ENCODE results near the gene SRRM5.
"Not testable (repeated sequence)": the region's sequence is repeated elsewhere in the genome, so short reads cannot be mapped to it uniquely, and the experiment has no call there.

Gene SRRM5

DNA sequence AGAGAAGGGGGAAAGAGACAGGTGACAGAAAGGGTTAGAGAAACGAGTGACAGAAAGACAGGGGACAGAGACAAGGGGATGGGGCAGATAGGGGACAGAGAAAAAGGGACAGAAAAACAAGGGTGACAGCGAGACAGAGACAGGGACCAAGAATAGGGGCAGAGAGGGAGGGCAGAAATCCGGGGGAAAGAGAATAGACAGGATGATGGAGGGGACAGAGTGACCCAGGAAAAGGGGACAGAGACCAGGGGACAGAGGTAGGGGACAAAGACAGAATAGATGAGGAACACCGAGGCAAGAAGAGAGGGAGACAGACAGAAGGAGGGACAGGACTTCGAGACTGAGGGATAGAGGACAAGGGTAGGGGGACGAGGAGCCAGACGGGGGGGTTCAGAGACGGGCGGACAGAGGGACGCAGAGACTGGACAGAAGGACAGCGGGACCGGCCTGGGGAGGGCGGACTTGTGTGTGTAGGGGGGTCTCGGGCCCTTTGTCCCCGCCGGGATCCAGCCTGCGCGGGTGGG lies 27.2 kb downstream of the SRRM5 start:
- DNase-seq (ENCODE audit: low read depth), result no peak

DNA sequence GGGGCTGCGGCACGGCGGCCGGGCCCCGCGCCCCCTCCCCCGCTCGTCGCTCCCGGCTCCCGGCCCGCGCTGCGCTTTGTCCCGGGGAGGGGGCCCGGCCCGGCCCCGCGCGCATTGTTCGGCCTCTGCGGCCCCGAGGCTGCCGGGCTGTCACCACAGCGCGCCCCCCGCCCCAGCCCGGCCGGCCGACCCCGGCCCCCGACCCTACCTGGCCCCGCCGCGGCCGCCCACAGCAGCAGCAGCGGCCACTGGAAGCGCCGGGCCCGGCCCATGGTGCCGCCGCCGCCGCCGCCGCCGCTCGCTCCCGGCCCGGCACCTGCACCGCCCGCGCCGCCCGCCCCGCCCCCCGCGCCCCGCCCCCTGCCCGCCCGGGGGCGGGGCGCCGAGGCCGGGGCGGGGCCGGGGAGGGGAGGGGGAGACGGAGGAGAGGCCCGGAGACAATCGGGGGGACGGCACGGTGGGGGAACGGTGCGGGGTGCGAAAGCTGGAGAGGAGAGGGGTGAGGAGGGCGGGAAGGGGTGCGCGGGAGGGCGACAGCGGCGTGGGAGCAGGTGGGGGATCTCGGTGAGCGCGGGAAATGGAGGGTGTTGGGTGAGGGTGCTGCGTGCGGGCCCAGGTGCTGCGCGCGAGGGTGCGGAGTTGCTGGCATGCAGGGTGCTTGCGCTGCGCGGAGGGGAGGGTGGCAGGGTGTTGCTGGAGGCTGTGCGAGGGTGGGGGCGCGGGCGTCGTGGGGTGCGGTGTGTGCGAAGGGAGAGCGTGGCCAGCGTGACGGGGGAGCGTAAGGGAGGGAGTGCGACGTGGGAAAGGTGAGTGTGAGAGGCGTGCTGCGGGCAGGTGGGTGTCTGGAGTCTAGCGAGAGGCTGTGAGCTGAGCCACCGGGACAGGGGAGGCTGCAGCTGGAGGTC lies 27.9 kb downstream of the SRRM5 start, which contains the start of gene CADM4:
CADM4 (minus strand) TSS at position 332 of the 905 bp plus-strand sequence; CDS start at position 272, 60 bp downstream.
- no peak for DNase-seq (ENCODE audit: low read depth)

- no peak for DNase-seq (ENCODE audit: low read depth)
Observed at GRCh38 chr19:43640424-43640757, 28.5 kb downstream of the SRRM5 start.

- DNase-seq (ENCODE audit: low read depth), result no peak
Observed at GRCh38 chr19:43641333-43641732, 29.4 kb downstream of the SRRM5 start.

DNA sequence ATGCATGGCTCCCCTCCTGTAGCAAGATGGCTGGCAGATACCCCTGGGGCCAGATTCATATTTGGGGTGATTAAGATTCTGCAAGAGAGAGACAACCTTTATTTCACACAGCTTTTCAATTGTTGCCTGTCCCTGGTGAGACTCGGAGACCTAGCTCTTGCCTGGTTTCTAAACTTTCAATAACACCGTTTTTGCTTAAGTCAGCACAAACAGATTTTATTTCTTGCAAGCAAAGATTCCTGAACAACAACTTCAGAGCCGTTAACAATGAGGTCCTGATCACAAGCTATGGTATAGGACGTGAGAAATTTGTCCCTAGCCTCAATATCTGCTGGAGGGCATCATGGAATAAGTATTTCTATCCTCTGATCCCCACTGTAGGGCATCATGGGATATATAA lies 30.6 kb downstream of the SRRM5 start:
- no peak for DNase-seq (ENCODE audit: low read depth)

DNA sequence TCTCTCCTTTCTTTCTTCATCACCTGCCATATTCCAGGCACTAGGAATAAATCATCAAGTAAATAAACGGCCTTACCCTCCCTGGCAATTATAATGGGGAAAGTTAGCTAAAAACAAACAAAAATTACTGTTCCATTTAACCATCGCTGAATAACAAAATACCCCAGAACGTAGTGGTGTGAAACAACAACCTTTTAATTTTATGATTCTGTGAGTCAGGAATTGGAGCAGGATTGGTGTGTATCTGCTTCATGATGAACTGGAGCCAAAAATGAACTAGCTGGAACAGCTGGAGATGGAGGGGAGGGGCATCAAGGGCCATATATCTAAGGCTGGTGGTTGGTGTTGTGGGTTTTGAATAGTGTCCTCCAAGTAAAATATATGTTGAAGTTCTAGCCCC lies 31.4 kb downstream of the SRRM5 start:
- DNase-seq (ENCODE audit: low read depth), result no peak

- no peak for DNase-seq (ENCODE audit: low read depth)
Observed at GRCh38 chr19:43644181-43644580, 32.3 kb downstream of the SRRM5 start.

GRCh38 chr19:43648633-43649032 lies 36.7 kb downstream of the SRRM5 start:
- no peak for DNase-seq (ENCODE audit: low read depth)

GRCh38 chr19:43649514-43649913 lies 37.6 kb downstream of the SRRM5 start:
- no peak for DNase-seq (ENCODE audit: low read depth)

- not testable (repeated sequence) for DNase-seq (ENCODE audit: low read depth)
Observed at GRCh38 chr19:43650276-43650675, 38.4 kb downstream of the SRRM5 start.

DNA sequence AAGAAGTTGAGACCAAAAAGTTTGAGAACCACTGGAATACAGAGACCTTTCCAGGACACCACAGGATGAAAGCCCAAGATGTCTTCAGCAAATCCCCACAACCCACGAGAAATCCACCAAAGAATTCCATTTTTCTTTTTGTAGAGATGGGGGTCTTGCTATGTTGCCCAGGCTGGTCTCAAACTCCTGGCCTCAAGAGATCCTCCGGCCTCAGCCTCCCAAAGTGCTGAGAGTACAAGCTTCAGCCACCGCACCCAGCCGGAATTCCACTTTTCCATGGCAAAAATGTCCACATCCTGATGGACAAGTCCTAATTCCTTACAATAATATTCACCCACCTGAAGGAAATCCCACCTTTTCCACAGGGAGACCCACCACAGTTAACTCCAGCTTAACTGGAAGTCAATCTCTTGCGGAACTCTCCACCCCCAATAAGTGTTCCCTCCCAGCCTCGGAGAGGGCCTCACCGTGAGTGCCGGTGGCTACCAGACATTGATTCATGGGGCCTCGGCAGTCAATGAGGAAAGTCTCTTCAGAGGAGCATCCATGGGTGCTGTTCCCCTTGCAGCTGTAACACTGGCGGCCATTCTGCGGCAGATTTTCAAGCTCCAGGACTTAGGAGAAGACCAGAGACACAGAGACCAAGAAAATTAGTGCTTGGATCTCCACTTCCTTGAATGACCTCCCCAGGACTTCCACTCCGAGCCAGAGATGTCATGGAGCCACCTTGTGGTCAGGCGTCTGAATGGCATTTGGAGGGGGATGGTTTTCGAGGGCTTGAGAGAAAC lies 40.1 kb downstream of the SRRM5 start:
- no peak for DNase-seq (ENCODE audit: low read depth)

GRCh38 chr19:43652546-43652874 lies 40.6 kb downstream of the SRRM5 start:
- DNase-seq (ENCODE audit: low read depth), result no peak

DNA sequence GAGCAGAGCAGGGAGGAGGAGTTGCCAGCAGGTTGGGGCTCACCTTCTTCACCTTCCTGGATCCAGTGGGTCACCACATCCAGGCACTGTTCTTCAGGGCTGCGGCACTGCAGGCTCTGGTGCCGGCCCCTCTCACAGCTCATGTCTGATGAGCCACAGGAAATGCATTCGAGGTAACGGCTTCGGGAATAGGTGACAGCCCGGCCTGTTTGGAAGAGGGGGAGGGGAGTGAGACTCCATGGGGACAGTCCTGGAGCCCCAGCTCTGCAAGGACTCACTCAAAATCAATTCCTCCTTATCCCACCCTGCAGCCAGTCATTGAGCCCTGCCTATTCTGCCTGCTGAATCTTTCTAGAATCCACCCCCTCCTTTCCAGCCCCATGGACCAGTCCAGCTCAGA lies 44.5 kb downstream of the SRRM5 start:
- no peak for DNase-seq (ENCODE audit: low read depth)

- no peak for DNase-seq (ENCODE audit: low read depth)
Observed at GRCh38 chr19:43658001-43658400, 46.1 kb downstream of the SRRM5 start.

DNA sequence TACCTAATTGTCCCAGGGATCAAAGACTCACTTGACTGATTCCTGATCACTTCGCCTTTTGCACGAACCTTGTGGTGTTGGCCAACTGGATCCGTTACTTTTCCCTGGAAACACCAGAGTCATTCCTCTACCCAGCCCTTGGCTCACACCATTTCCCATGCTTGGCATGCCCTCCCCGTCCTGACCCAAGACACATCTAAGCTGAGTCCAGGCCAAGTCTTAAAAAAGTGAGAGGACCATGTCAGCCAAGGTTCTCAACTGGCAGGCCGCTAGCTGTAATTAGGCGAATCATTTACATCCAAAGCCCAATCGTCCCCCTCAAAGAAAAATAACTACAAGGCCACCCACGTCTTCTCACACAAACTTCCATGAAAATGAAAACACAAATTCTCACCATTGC lies 46.6 kb downstream of the SRRM5 start:
- DNase-seq (ENCODE audit: low read depth), result no peak

DNA sequence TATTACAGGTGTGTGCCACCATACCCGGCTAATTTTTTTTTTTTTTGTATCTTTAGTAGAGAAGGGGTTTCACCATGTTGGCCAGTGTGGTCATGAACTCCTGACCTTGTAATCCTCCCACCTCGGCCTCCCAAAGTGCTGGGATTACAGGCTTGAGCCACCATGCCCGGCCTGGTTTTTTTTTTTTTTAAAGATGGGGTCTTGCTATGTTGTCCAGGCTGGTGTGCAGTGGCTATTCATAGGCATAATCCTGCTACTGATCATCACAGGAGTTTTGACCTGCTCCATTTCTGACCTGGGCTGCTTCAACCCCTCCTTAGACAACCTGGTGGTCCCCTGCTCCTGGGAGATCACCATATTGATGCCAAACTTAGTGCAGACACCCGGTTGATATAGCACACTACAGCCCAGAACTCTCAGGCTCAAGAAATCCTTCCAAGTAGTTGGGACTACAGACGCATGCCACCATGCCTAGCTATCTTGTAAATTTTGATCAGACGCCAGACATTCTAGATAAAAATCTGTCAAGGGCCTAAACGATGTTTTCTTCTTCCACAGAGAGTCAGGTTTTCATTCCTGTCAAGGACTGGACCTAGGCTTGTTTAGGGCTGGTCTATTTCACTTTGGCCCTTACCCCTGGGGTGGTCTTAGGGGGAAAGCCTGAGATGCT lies 48.5 kb downstream of the SRRM5 start:
- no peak for DNase-seq (ENCODE audit: low read depth)

DNA sequence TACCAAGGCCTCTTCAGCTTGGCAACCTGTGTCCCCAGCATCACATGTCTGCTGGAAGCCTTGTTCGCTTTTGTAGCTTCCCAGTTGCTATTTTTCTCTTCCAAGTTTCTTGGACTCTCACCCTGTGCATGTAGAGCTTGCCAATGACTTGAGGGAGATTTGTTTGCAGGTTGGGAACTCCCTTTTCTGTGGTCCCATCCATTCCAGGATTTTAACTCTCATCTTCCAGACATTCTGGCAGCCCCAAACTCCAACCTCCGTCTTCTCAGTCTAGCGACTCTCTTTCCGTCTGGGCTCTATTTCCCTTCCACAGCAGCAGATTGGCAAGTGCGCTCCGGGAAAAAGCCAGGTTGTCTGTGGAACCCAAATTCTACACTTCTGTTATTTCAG lies 49.1 kb downstream of the SRRM5 start:
- DNase-seq (ENCODE audit: low read depth), result no peak

GRCh38 chr19:43662487-43662886 lies 50.6 kb downstream of the SRRM5 start:
- no peak for DNase-seq (ENCODE audit: low read depth)

GRCh38 chr19:43664018-43664417 lies 52.1 kb downstream of the SRRM5 start:
- no peak for DNase-seq (ENCODE audit: low read depth)
